ENCODE measurements around the gene CNTRL. TPM values are rescaled to one million over a fixed set of nuclear protein-coding genes. Genes with fewer than 3 reads are reported as not detected.
"Not testable (repeated sequence)": the region's sequence is repeated elsewhere in the genome, so short reads cannot be mapped to it uniquely, and the experiment has no call there.

CNTRL gene
- total RNA-seq, 1 donor from 2014 or later = 20.3 TPM

DNA sequence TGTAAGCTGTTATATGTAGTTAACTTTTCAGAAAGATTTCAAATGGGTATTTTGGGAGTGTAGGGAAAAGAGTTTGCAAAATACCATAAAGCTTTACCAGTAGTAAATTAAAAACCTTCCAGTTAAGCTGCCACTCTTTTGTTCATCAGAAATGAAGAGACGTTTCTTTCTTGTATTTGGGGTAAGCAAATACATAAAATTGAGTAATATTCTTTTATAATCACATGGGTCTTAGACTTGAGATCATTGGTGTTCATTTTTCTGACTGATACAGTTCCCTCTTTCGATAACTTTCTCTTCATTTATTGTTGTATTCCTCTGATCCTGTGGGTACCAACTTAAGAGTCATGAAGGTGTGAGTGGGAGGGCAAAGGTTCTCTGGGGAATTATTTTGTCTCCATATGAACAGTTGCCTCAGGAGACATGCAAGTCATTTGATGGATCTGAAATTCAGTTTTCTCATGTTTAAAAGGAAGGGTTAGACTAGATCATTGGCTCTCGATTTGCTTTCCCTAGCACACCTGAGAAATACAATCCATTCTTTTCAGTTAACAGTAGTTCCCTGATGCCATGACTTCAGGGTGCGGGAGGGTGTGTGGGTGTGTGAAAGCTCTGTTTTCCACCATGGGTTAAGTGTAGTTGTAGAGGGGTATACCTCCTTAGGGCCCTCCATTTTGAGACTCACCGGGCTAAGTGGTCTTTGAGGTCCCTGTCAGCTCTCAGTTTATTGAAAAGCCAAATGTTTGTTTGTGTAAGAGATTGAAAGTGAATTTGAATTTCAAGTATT, 47.7 kb downstream of the CNTRL start:
- peak overlapping the region; percentile 37 for H3K27ac ChIP-seq
- H3K9me3 ChIP-seq = no peaks in the 10 kb centered on the region
- H3K4me1 ChIP-seq = peaks cover 13% of the 10 kb centered on the region
- H3K27me3 ChIP-seq = no peaks in the 10 kb centered on the region
- intact Hi-C loops (cut with DNase I) = no loop called here
- DNase-seq (no peak), ATAC-seq (no peak)
- H3K36me3 ChIP-seq = peaks cover 20% of the 10 kb centered on the region
- no peak for TF ChIP-seq CTCF (IDR thresholded peaks at IDR 0.05)
- peak overlapping the region; percentile 53 for H3K4me3 ChIP-seq

GRCh38 chr9:121123816-121124535, 49.2 kb downstream of the CNTRL start:
- no peak for ATAC-seq
- H3K36me3 ChIP-seq = peaks cover 20% of the 10 kb centered on the region
- no peak for DNase-seq
- peaks cover 13% of the 10 kb centered on the region for H3K4me1 ChIP-seq
- no peaks in the 10 kb centered on the region for H3K27me3 ChIP-seq
- TF ChIP-seq CTCF (IDR thresholded peaks at IDR 0.05) = no peak
- H3K4me3 ChIP-seq = no peak overlapping the region
- H3K27ac ChIP-seq = no peak overlapping the region
- intact Hi-C loops (cut with DNase I) = no loop called here
- no peaks in the 10 kb centered on the region for H3K9me3 ChIP-seq

- DNase-seq = no peak
- no peak for TF ChIP-seq CTCF (IDR thresholded peaks at IDR 0.05)
- Histone ChIP-seq H3K27me3 (no peaks in the 10 kb centered on the region), H3K9me3 (no peaks in the 10 kb centered on the region), H3K36me3 (peaks cover 20% of the 10 kb centered on the region), H3K4me1 (peaks cover 12% of the 10 kb centered on the region), H3K27ac (no peak overlapping the region), H3K4me3 (no peak overlapping the region)
- ATAC-seq = no peak
- intact Hi-C loops (cut with DNase I) = no loop called here
Measured at GRCh38 chr9:121125590-121125989, 50.8 kb downstream of the CNTRL start.

DNA sequence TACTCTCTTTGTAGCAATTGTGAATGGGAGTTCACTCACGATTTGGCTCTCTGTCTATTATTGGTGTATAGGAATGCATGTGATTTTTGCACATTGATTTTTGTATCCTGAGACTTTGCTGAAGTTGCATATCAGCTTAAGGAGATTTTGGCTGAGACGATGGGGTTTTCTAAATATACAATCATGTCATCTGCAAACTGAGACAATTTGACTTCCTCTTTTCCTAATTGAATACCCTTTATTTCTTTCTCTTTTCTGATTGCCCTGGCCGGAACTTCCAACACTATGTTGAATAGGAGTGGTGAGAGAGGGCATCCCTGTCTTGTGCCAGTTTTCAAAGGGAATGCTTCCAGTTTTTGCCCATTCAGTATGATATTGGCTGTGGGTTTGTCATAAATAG, 54.6 kb downstream of the CNTRL start:
- H3K4me3 ChIP-seq; H3K9me3 ChIP-seq; H3K27me3 ChIP-seq; H3K4me1 ChIP-seq; intact Hi-C loops (cut with DNase I); DNase-seq; H3K27ac ChIP-seq; ATAC-seq: not testable (repeated sequence)
- H3K36me3 ChIP-seq = peaks cover 20% of the 10 kb centered on the region

DNA sequence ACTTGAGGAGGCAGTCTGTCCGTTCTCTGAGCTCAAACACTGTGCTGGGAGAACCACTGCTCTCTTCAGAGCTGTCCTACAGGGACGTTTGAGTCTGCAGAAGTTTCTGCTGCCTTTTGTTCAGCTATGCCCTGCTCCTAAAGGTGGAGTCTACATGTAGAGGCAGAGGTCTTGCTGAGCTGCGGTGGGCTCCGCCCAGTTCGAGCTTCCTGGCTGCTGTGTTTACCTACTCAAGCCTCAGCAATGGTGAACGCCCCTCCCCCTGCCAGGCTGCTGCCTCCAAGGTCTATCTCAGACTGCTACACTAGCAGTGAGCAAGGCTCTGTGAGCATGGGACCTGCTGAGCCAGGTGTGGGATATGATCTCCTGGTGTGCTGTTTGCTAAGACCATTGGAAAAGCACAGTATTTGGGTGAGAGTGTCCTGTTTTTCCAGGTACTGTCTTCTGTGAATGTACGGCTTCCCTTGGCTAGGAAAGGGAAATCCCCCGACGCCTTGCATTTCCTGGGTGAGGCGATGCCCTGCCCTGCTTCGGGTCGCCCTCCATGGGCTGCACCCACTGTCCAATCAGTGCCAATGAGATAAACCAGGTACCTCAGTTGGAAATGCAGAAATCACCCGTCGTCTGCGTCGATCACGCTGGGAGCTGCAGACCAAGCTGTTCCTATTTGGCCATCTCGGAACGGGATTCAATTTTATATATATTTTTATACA, 58.5 kb downstream of the CNTRL start:
- ATAC-seq (peak; percentile 58), DNase-seq (peak; percentile 79)
- Histone ChIP-seq H3K36me3 (peaks cover 29% of the 10 kb centered on the region), H3K27ac (no peak overlapping the region), H3K27me3 (no peaks in the 10 kb centered on the region), H3K4me1 (peaks cover 7% of the 10 kb centered on the region), H3K4me3 (no peak overlapping the region), H3K9me3 (no peaks in the 10 kb centered on the region)
- intact Hi-C loops (cut with DNase I) = no loop called here
- no peak for TF ChIP-seq CTCF (IDR thresholded peaks at IDR 0.05)

DNA sequence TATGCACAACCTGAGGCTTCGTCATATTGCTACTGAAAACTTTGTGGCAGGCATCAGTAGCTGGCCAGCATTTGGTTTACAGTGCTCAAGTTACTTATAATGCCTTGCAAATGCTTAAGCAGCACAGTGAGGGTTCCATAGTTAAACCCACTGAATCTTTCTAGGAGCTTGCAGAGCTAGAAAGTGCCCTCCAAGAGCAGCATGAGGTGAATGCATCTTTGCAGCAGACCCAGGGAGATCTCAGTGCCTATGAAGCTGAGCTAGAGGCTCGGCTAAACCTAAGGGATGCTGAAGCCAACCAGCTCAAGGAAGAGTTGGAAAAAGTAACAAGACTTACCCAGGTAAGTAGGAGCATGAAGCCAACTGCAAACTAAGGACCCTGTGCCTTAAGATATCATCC, 60.9 kb downstream of the CNTRL start:
- intact Hi-C loops (cut with DNase I) = no loop called here
- H3K9me3 ChIP-seq = no peaks in the 10 kb centered on the region

More for the DNA sequence above, 60.9 kb downstream of the CNTRL start:
- H3K4me3 ChIP-seq = no peak overlapping the region
- no peaks in the 10 kb centered on the region for H3K27me3 ChIP-seq
- H3K4me1 ChIP-seq = peaks cover 7% of the 10 kb centered on the region
- DNase-seq (no peak), ATAC-seq (no peak)
- TF ChIP-seq CTCF (IDR thresholded peaks at IDR 0.05) = no peak
- H3K36me3 ChIP-seq = peaks cover 53% of the 10 kb centered on the region
- H3K27ac ChIP-seq = no peak overlapping the region

All from upper lobe of right lung (tissue), 1 donor.